GM06990 (cell line): ENCODE measurements around the gene SCN8A.

Experiments
- DNase-seq: peaks from one replicate; pipeline ENCODE4 v3.0.0-alpha.2; 2011; ENCODE audit not compliant: insufficient read length; ENCODE audit errors: extremely low read depth
- H3K27me3 ChIP-seq: replicated peaks from 2 replicates; pipeline ENCODE4 v1.6.0; 2011; ENCODE audit warnings: low read length; ENCODE audit not compliant: control insufficient read depth, insufficient read depth
- H3K36me3 ChIP-seq: 2 replicates; pipeline ENCODE4 v1.5.1; 2011; ENCODE audit warnings: low read length; ENCODE audit not compliant: control insufficient read depth, insufficient read depth
- H3K4me3 ChIP-seq: replicated peaks from 2 replicates; pipeline ENCODE4 v1.5.1; 2011; ENCODE audit warnings: low read depth, mild to moderate bottlenecking, control low read depth, low read length
- CTCF ChIP-seq: IDR thresholded peaks from 2 replicates; pipeline ENCODE4 v1.5.1; 2011; ENCODE audit warnings: low read length, control low read depth, mild to moderate bottlenecking, inconsistent platforms; ENCODE audit not compliant: insufficient read depth, poor library complexity, severe bottlenecking

Gene SCN8A

DNA sequence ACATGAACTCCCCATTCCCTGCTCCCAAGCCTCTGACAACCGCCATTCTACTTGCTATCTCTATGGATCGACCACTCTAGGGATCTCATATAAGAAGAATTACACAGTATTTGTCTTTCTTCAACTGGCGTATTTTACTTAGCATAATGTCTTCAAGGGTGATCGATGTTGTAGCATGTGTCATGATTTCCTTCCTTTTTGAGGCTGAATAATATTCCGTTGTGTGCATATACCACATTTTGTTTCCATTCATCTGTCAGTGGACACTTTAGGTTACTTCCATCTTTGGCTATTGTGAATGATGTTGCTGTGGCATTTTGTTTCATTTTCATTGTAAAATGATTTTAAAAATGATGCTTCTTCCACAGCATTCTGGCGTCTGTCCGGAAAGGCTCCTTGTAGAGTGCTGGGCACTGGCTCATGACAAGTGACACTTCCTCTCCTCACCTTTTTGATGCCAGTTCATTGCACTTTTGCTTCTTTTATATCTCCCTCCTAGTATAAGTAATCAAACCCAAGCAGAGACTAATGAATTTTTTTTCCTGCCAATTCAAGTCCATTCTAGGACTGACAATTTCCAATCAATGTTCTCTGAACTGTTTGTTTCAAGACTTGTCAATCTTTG is 39.3 kb downstream of the SCN8A start:
- H3K36me3 ChIP-seq, result no peaks in the 10 kb centered on the region
- DNase-seq, result no peak
- TF ChIP-seq CTCF, result no peak
- H3K4me3 ChIP-seq, result no peak overlapping the region
- H3K27me3 ChIP-seq, result peaks cover 1% of the 10 kb centered on the region; the same call in 1 of the 2 replicates

GRCh38 chr12:51630986-51631385 is 40.0 kb downstream of the SCN8A start:
- Histone ChIP-seq H3K36me3 (no peaks in the 10 kb centered on the region), H3K27me3 (peaks cover 1% of the 10 kb centered on the region; the same call in 1 of the 2 replicates), H3K4me3 (no peak overlapping the region)
- DNase-seq, result no peak
- TF ChIP-seq CTCF, result no peak

DNA sequence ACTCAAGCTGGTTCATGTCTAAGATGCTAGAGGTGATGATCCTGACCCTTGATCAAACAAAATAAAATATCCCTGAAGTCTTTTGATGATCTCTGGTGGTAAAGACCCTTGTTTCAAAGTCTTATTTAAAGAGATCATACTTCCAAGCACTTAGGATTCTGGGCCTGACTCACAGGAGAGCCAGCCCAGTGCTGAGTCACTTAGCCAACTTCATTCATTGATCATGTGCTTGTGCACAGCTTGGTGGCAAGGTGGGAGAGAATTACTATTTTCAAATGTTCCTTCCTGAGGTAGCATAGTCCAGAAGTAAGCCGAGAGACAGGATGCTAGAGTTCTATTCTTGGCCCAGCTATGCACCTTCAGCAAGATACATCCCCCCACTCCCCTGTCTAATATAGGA is 40.6 kb downstream of the SCN8A start:
- H3K4me3 ChIP-seq, result no peak overlapping the region
- TF ChIP-seq CTCF, result no peak
- no peaks in the 10 kb centered on the region for H3K36me3 ChIP-seq
- peaks cover 1% of the 10 kb centered on the region; the same call in 1 of the 2 replicates for H3K27me3 ChIP-seq
- DNase-seq, result no peak

DNA sequence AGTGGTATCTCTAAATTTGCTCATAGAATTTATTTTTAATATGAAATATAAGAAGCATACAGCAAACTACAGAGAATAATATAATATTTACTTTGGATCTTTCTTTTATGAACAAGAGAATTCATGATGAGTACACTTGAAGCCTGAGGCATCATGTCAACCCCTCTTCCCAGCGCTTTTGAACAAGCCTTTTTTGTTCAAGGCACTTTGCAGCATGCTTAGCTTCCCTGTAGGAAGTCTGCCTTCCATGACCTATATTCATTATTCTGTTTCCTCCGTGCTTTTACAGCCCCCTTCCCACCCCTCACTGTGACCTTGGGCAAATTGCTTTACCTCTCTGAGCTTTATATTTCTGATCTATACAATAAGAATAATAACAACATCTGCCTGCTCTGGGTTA is 41.6 kb downstream of the SCN8A start:
- no peak overlapping the region for H3K4me3 ChIP-seq
- no peak for DNase-seq
- H3K27me3 ChIP-seq, result peaks cover 1% of the 10 kb centered on the region; the same call in 1 of the 2 replicates
- no peaks in the 10 kb centered on the region for H3K36me3 ChIP-seq
- no peak for TF ChIP-seq CTCF

DNA sequence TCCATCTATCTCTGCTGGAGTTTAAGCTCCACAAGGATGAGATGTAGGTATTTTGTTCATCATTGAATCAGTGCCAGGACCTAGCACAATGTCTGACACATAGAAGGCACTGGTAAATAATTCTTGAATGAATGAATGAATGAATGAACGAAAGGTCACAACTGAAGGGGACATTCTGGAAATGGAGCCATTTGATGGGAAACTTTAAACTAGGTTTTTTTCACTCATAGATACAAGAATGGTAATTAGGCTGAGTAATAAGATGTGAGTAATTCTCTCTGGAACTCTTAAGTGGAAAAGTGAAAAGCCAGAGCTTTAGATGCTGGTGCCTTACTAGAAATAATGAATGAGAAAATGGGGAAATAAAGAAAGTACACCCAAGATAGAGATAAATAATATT is 44.3 kb downstream of the SCN8A start:
- no peak for TF ChIP-seq CTCF
- DNase-seq, result no peak
- Histone ChIP-seq H3K27me3 (peaks cover 1% of the 10 kb centered on the region; the same call in 1 of the 2 replicates), H3K4me3 (no peak overlapping the region), H3K36me3 (no peaks in the 10 kb centered on the region)

DNA sequence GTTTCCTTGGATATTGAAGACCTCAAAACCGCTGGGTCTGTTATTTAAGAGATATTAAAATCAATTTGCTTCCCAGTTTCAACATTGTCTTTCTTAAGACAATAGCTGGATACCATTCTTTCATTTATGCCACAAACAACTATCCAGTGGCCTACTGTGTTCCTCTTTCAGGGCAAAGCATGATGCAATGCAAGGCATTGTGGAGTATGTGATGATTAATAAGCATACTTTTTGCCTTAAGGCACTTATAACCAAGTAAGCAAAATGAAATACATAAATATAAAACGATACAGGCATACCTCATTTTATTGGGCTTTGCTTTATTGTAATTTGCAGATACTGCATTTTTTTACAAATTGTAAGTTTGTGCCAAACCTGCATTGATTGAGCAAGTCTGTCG is 45.5 kb downstream of the SCN8A start:
- TF ChIP-seq CTCF, result no peak
- Histone ChIP-seq H3K36me3 (no peaks in the 10 kb centered on the region), H3K4me3 (no peak overlapping the region), H3K27me3 (peaks cover 1% of the 10 kb centered on the region; the same call in 1 of the 2 replicates)
- no peak for DNase-seq
